DMS79 (cell line): Measurements from ENCODE around the gene ZNF486.

Experiments
- DNase-seq: peaks from one replicate; lab custom pipeline; 2025; lab: John Stamatoyannopoulos, UW

ZNF486 gene

DNA sequence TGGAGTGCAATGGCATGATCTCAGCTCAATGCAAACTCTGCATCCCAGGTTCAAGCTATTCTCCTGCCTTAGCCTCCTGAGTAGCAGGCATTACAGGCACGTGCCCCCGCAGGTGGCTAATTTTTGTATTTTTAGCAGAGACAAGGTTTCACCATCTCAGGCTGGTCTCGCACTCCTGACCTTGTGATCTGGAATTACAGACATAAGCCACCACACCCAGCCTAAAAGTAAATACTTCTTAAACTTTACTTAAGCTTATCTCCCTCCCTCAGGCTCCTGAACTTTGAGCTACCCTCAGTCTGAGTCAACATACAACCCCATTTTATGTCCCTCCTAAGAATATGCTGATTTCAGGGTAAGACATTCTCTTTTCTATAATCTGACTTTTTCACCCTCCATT is 66.1 kb downstream of the ZNF486 start:
- no peak for DNase-seq

DNA sequence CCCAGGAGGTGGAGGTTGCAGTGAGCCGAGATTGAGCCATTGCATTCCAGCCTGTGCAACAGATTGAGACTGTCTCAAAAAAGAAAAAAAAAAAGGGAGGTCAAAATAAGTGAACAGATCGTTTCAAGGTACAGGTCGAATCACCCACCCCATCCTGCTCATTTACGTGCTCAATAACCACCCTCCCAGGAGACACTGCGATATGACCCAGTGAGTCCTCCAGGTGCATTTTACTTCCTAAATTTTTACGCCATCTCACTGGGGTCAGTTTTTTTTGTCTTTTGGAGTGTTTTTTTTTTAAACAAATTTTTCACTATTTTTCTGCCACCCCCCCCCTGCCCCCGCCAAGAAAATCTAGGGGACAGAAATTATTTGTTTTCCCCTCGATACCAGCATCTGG is 68.1 kb downstream of the ZNF486 start:
- DNase-seq = no peak

DNA sequence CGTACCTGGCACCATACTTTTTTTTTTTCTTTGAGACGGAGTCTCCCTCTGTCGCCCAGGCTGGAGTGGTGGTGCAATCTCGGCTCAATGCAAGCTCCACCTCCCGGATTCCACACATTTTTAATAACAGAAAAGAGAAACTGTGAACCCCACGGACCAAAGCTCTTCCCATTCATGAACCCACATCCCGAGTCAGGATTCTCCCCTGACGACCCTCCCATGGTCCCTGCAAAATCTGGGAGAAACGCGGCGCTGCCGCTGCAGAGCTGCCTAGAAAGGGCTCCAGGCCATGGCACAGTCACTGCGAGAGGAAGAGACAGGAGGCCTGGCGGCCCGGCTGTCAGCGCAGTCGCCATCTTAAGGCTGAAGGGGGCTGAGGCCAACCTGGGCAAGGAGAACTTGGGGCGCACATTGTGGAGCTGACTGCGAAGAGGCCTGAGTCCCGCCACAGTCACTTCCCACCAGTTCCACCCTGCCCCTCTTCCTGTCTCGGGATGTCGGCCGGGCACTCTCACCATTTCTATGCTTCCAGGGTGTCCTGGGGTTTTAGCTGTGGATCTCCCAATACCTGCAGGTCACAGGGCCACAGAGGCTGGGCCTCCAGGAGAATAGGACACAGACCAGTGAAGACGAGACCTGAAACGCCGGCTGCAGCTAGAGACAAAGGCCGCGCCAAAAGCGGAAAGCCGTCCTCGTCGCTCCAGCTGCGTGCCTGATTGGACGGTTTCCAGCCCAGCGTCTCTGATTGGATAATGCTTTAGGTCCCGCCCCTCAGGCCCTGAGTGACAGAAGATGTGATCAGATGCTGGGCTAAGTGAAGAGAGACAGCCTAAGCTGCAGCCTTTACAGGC is 71.0 kb downstream of the ZNF486 start:
- no peak for DNase-seq

DNA sequence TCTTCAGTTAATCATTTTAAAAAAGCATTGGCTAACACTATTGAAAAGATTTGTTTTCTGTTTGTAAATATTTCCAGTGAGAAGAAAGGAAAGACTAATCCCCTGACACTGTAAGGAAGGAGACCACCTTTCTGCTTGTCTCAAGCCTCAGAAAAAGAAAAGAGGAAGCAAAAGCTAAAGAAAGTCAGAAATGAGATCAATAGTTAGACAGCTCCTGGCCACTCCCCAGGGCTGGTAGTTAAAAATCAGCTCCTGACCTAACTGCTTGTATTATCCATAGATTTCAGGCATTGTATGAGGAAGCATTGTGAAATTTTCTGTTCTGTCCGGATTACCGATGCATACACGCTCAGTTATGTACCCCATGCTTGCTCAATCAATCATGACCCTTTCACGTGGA is 76.6 kb downstream of the ZNF486 start:
- no peak for DNase-seq

DNA sequence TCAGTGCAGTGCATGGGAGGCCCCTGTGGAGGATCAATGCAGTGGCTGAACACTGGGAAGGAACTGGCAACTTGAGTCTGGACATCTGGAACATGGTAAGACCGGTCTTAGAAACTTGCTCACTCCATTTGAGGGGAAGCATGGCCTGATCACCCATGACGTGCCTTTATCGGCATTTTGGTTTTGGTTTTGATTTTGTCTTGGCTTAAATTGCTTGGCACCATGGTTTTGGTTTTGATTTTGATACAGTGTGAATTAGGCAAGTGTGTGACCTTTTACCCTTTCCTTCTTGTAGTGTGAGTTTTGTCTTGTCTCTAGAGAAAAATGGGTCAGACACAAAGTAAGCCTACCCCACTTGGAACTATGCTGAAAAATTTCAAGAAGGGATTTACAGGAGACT is 77.3 kb downstream of the ZNF486 start:
- DNase-seq = no peak

DNA sequence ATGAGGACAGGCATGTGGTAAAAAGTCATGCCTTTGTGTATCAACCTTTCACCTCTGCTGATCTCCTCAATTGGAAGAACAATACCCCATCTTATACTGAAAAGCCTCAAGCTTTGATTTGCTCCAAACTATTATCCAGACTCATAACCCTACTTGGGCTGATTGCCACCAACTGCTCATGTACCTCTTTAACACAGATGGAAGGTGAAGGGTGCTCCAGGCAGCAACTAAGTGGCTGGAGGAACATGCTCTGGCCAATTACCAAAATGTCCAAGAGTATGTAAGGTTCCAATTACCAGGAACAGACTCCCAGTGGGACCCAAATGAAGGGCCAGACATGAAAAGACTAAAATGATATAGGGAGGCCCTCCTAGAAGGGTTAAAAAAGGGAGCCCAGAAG is 78.3 kb downstream of the ZNF486 start:
- DNase-seq = peak; percentile 7

DNA sequence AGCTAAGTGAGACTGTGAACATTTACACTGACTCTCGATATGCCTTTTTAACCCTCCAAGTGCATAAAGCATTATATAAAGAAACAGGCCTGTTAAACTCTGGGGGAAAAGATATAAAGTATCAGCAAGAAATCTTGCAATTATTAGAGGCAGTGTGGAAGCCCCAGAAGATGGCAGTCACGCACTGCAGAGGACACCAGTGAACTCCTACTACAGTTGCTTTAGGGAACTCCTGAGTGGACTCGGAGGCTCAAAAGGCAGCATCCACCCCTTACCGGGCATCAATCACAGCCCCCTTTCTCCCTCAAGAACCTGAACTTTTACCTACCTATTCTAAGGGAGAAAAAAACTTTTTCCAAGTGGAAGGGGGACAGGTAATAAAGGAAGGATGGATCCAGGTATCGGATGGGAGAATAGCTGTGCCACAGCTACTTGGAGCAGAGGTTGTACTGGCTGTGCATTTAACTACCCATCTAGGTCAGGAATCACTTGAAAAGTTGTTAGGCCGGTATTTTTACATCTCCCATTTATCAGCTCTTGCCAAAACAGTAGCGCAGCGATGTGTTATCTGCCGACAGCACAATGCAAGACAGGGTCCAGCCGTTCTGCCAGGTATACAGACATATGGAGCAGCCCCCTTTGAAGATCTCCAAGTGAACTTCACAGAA is 80.1 kb downstream of the ZNF486 start:
- DNase-seq = no peak

DNA sequence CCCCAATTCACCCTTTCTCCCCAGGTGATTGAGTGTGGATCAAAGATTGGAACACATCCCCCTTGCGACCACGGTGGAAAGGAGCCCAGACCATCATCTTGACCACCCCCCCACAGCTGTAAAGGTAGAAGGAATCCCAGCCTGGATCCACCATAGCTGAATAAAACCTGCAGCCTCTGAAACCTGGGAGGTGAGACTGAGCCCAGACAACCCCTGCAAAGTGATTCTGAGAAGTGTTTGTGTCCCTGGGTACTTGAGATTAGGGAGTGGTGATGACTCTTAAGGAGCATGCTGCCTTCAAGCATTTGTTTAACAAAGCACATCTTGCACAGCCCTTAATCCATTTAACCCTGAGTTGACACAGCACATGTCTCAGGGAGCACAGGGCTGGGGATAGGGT is 81.2 kb downstream of the ZNF486 start:
- DNase-seq = peak; percentile 6
